GM21526 (cell line): Measurements from ENCODE around the gene ARRDC3.
A peak's percentile ranks its signal among the peaks of the same experiment; 100 is the strongest.
"Not testable (repeated sequence)": the region's sequence is repeated elsewhere in the genome, so short reads cannot be mapped to it uniquely, and the experiment has no call there.

Source experiments
- ATAC-seq: cut with Tn5 transposase; IDR thresholded peaks from one replicate; pipeline ENCODE4 v1.9.1; 2021; ENCODE audit warnings: moderate library complexity; ENCODE audit not compliant: unreplicated experiment, low FRiP score

ARRDC3 gene

DNA sequence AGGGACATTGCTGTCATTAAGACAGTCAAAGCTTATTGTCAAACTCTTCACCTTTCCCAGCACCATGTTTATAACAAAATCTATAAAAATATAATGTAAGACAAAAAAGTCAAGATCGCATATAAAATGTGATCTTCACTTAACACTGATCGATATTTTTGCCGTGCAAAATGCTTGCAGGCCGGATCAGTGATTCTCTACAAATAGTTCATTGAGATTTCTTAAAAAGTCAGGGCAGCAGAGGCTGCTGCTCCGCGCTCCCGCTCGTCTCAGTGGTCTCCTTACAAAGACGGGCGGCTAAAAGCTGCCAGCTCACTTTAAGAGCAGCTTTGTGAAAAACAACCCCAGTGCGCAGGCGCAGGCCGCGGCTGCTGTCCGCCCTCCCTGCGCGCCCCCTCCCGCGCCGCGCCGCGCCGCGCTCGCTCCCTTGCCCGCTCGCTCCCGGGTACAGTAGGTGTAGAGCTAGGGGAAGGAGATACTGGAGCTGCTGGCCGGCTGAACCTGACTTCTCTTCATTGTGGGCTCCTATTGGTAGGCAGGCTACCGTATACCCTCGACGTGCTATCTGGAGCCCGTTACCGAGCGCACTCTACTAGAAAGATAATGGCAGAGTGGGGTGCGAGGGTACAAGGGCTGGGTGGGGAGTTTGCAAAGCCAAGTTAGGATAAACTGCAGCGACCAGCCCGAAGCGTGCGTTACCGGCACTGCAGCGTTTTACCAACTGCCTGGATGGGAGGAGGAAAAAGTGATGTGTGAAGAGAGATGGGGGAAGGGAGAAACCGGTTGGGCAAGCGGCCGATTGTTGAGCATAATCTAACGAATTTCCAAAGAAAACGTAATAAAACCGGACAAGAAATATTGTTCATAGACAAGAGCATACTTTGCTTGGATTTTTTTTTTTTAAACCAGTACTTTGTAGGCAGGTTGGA, at the start of gene ARRDC3:
Gene ARRDC3 (minus strand): TSS at position 291 of the 929 bp plus-strand sequence. CDS start 225 bp downstream, at position 66.
- ATAC-seq: peak; percentile 51

DNA sequence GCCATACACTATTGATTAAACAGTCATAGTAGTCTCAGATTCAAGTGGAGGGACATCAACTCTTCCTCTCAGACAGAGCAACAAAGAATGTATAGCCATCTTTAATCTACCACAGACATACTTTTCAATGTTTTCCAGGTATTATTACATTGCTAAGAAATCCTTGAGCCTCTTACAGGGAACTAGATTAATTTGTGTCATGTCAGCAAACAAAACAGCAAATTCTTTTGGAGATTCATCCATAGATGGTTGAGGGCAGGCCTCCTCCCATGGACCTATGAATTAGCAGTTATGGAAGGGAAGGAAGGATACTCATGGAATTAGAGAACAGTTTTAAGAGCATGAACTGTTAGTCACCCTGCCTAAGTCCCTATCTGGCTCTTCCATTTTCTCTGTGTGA, 47.8 kb upstream of the ARRDC3 start:
- ATAC-seq: no peak

- ATAC-seq: no peak
These were observed 41.7 kb upstream of the ARRDC3 start for GRCh38 chr5:91424638-91425436.

DNA sequence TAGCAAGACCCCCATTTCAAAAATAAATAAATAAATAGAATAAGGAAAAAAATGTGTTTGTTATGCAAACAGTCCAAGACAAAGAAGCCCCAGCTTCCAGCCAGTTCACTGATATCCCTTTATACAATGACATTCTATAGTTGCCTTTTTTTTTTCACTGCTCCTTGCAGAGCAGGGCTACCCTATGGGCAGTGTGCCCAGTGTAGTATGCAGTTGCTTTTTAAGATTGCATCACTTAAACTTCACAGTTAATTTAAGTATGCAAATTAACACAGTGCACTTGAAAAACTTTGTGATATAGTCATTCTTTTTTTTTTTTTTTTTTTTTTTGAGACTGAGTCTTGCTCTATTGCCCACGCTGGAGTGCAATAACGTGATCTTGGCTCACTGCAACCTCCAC, 40.8 kb upstream of the ARRDC3 start:
- ATAC-seq: no peak

DNA sequence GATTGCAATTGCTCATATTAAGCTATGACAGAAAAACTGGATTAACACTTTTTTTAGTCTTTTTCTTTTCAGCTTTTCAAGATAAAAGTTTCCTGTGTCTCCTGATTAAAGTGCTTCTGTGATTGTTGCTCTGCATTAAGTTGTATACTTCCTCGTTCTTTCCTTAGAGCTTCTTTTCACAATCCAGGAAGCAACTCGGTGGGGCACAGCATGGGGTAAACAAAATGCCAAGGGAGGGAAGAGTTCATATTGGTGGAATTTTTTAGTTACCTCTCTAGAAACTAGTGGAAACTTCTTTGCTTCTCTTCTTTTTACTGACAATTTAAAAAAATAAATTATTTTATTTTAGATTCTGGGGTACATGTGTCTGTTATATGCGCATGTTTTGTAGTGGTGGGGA, 37.8 kb upstream of the ARRDC3 start:
- no peak for ATAC-seq

DNA sequence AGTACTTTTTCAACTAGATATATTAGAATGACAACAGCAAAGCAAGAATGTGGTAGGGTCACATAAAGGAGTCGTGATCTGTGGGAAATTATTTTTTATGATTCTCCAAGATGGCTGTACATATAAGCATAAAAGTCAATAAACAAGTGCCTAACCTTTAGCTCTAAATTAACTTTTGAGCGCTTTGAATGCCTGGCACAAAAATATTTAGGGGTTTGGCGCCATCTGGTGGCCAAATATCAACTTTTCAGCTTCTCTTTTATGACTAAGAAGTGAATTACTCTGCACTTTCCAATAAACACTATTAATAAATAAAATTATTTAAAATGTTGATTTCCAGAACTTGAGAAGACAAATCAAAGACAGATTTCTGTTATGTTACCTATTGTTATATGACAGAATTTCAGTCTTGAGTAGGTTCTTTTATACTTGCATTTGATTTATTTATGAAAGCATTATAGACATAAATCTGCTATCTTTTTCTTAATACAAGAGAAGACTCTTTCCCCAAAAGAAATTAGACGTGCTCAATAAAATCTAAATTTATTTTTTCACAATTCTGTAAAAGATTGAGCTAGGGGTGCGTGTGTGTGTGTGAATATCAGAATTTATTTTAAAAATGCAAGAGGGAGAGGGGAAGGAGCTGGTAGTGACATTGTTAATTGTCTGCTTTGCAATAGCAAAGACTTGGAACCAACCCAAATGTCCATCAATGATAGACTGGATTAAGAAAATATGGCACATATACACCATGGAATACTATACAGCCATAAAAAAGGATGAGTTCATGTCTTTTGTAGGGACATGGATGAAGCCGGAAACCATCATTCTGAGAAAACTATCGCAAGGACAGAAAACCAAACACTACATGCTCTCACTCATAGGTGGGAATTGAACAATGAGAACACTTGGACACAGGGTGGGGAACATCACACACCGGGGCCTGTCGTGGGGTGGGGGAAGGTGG, 36.7 kb upstream of the ARRDC3 start:
- no peak for ATAC-seq

DNA sequence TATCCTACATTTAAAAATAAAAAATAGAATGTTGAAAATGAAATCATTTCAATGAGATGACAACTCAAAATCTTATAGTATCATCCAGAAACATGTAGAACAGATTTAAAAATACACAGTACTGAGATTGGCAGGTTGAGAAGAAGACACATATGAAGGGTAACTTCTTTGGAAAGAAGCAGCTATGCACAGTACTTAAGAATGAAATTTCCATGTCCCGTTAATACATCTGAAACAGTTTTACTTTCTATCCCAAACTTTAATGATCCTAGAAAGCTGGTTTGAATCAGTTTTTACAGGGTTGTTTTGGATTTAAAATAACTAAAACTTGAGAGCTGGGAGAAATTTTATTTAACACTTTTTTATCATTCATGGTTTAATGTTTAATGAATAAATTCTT, 36.0 kb upstream of the ARRDC3 start:
- no peak for ATAC-seq

- no peak for ATAC-seq
These were observed 35.0 kb upstream of the ARRDC3 start for GRCh38 chr5:91418158-91418557.

- no peak for ATAC-seq
These were observed 34.1 kb upstream of the ARRDC3 start for GRCh38 chr5:91417219-91417618.

DNA sequence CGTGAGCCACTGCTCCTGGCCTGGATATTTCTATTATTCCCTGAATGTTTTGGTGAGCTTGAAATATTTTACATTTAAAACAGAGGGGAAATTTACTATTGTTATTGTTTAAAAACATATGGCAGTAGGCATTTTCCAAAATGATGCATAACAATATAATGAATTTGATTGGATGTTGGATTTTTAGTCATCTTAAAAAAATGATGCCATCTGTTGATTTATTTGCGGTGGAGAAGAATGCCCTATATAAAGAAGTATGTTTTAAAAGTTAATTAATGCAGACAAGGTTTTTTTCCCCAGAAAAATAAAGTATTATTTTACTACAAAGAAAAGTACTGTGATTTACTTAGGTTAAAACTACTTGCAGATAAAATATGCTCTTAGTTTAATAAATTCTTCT, 33.4 kb upstream of the ARRDC3 start:
- no peak for ATAC-seq

DNA sequence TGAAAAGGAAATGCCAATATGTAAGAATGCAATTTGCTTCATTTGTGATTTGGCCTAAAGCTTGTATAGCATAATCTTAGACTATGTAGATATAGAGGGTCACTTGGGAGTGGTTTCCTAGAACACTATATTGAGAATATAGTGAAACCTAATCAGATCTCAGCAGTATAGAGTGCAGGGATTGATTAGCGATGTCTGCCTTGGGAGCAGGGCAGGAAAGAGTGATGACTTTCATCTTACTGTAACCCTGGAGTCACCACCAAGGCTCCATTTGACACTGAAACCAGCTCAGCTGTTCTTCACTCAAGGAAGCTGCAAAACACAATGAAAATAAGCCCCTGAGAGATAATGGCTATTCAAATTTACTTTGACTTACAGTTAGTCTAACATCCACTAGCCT, 26.2 kb upstream of the ARRDC3 start:
- ATAC-seq: no peak

DNA sequence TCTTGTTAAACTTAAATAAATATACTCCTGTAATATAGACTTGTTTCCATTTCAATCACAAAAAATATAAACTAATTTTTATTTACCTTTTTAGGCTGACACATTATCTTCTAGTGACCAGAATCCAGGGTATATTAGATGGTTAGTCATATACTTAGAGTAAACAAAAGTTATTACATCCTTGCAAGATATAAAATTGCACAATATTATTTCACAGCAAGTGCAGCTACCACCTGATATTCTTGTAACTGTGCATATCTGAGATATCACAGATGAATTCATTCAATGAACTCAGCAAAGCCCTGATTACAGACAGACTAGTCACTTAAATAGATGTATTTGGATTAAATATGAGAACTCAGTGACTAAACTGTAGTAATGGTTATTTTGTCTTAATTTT, 25.6 kb upstream of the ARRDC3 start:
- no peak for ATAC-seq

DNA sequence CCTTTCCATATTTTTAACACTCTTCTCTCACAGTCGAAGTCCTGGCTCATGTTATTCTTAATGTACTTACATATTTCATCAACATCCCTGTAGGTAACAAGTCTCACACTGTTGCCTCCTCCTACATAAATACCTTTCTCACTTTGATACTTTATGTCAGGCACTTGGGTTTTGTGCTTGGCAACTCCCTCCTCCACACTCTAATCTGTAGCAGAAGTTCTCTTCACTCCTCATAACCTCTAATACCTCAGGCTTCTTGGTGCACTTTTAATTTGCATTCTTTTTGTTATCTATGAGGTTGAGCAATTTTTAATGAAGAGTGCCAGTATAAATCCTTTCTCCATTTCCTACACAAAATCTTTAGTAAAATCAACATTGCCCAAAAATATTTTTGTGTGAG, 24.1 kb upstream of the ARRDC3 start:
- no peak for ATAC-seq

DNA sequence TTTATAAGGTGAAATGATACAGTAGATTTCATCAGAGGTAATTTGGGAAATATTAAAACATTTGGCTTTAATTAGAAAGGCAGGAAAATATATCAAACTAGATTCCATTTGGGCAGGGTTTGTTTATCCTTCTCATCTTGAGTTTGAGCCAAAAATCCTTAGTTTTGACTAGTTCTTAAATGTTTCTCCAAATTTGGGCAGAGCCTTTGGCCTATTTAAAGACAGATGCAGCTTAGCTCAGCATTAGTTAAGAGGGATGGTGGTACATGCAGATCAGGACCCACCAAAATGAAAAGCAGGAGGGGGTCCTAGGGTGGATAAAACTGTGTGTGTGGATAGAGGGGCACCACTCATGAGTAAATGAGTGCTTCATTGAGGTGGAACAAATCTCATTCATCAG, 20.3 kb upstream of the ARRDC3 start:
- no peak for ATAC-seq

DNA sequence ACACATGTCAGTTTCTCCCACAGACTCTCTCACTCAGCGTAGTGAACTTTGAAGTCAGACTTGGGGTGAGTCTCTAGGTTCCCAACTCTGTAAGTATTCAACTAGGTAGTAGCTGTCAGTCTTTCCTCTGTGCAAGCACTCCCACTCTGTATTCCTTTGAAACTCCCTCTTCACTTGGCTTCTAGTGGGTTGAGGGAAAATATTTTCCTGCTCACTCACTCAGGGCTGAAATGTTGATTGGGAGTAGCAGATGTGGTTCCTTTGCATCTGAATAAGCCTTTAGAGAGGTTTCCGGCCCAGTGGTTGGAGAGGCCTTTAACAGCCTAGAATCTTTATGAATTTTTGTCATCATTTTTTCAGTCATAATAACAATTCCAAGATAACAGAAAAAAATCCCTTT, 18.1 kb upstream of the ARRDC3 start:
- no peak for ATAC-seq

DNA sequence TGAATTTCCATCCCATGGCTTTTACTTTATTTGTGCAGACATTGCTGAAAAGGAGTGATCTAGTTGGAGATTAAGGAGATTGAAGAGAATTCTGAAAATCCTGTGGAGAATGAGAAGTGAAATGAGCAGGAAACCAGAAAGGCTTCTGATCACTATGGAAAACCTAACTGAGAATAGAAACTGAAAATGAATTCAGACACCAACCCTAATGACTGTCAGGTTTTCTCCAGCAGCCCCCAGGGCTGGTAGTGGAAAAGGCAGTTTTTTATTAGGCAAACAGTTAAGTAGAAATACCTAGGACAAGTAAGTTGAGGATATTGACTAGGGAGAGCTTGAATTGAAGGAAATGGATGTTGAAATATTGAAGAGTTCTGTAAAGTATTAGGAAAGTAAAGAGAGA, 14.7 kb upstream of the ARRDC3 start:
- ATAC-seq: no peak

DNA sequence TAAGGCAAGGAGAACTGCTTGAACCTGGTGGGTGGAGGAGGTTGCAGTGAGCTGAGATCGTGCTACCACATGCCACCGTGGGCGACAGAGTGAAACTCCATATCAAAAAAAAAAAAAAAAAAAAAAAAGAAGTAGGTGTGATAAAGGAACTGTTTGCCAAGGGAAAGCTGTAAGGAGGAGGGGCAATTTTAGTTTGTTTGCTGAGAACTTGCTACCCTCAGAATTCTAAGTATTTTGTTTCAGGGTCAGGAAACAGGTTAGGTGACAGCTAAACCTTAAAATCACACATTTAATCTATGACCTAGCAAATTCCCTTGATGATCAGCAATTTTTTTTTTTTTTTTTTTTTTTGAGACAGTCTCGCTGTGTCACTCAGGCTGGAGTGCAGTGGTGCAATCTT, 7.2 kb upstream of the ARRDC3 start:
- ATAC-seq: no peak

DNA sequence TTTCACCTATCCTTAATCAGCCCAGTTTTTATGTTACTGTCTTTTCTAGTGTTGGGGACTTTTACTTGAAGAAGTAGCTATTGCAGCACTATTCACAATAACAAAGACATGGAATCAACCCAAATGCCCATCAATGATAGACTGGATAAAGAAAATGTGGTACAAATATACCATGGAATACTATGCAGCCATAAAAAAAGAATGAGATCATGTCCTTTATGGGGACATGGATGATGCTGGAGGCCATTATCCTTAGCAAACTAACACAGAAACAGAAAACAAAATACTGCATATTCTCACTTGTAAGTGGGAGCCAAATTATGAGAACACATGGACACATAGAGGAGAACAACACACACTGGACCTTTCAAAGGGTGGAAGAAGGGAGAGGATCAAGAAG, 6.4 kb upstream of the ARRDC3 start:
- ATAC-seq: not testable (repeated sequence)

DNA sequence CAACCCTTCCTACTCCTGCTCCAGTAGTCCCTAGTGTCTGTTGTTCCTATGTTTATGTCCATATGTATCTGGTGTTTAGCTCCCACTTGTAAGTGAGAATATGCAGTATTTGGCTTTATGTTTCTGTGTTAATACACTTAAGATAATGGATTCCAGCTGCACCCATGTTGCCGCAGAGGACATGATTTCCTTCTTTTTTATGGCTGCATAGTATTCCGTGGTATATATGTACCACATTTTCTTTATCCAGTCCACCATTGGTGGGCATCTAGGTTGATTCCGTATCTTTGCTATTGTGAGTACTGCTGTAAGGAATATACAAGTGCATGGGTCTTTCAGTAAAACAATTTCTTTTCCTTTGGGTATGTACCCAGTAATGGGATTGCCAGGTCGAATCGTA, 5.2 kb upstream of the ARRDC3 start:
- no peak for ATAC-seq

DNA sequence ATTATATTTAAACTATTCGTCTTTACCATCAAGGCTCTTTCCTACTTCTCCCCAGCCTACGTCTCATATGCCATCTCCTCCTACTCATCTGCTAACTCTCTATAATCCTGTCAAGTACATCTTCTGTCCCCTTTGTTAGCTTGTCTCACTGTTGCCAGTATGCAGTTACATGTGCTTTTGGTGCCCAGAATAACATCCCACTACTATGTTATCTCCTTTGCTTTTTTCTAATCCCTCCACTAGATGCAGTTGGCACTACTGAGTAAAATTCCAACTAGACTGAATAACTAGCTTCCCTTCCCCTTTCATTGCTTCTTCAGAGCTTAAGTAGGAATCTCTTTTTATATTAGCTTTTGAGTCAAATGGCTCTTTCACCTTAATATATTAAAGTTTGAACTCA, 3.0 kb upstream of the ARRDC3 start:
- ATAC-seq: no peak

DNA sequence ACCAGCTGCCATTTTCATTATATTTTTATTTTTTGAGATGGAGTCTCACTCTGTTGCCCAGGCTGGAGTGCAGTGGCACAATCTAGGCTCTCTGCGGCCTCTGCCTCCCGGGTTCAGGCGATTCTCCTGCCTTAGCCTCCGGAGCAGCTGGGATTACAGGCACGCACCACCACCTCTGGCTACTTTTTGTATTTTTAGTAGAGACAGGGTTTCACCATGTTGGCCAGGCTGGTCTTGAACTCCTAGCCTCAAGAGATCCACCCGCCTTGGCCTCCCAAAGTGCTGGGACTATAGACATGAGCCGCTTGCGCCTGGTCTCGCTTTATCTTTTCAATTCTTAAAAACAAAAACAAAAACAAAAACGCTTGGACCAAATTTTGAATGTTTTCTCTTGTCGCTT, 2.5 kb upstream of the ARRDC3 start:
- not testable (repeated sequence) for ATAC-seq
